AG10803 (cell line): Measurements from ENCODE around the gene MORN5.
"Not testable (repeated sequence)": the region's sequence is repeated elsewhere in the genome, so short reads cannot be mapped to it uniquely, and the experiment has no call there.

Experiments used
- DNase-seq: peaks from one replicate; pipeline ENCODE4 v3.0.0; 2010; ENCODE audit warnings: low read depth
- H3K4me3 ChIP-seq: 2 replicates; pipeline ENCODE4 v1.5.1; 2011; ENCODE audit warnings: mild to moderate bottlenecking, low read length, control low read depth
- CTCF ChIP-seq: conservative IDR thresholded peaks from 2 replicates; pipeline ENCODE4 v1.5.1; 2011; ENCODE audit warnings: mild to moderate bottlenecking, low read length, control low read depth, inconsistent platforms

The MORN5 gene

GRCh38 chr9:122116040-122116439 lies 43.7 kb upstream of the MORN5 start:
- TF ChIP-seq CTCF, result no peak
- DNase-seq, result no peak
- H3K4me3 ChIP-seq, result no peak overlapping the region

GRCh38 chr9:122116448-122117173 lies 43.1 kb upstream of the MORN5 start:
- no peak for DNase-seq
- no peak for TF ChIP-seq CTCF
- no peak overlapping the region for H3K4me3 ChIP-seq

GRCh38 chr9:122117241-122117640 lies 42.5 kb upstream of the MORN5 start:
- not testable (repeated sequence) for DNase-seq

GRCh38 chr9:122118343-122119165 lies 41.2 kb upstream of the MORN5 start:
- DNase-seq, result no peak
- TF ChIP-seq CTCF, result no peak
- no peak overlapping the region for H3K4me3 ChIP-seq

More at GRCh38 chr9:122117241-122117640, 42.5 kb upstream of the MORN5 start:
- not testable (repeated sequence) for H3K4me3 ChIP-seq

- TF ChIP-seq CTCF, result no peak
- DNase-seq, result no peak
- no peak overlapping the region for H3K4me3 ChIP-seq
Measured at GRCh38 chr9:122119166-122119521, 40.6 kb upstream of the MORN5 start.

GRCh38 chr9:122119721-122120120 lies 40.0 kb upstream of the MORN5 start:
- H3K4me3 ChIP-seq, result no peak overlapping the region
- no peak for TF ChIP-seq CTCF
- DNase-seq, result no peak

- no peak for DNase-seq
- H3K4me3 ChIP-seq, result no peak overlapping the region
- TF ChIP-seq CTCF, result no peak
Measured at GRCh38 chr9:122120316-122121071, 39.2 kb upstream of the MORN5 start.
